Testis (tissue), 2 donors: ENCODE data around the gene COQ9.

Source experiments
- POLR2A ChIP-seq: fragments of 450-650 bp; IDR thresholded peaks from one replicate; pipeline ENCODE4 v1.6.1; 2017; ENCODE audit warnings: antibody characterized with exemption, mild to moderate bottlenecking, moderate library complexity
- TF ChIP-seq, protein P1 (sequence below), 3 experiments: fragments of 450-650 bp in 2 of 3; fragments of 200-600 bp in 1 of 3; sonication (generic) in 1 of 3; IDR thresholded peaks; one replicate each; pipeline ENCODE4 v1.5.1; 2016 to 2019; ENCODE audit warnings: antibody characterized with exemption in 3 of 3, mild to moderate bottlenecking in 2 of 3, moderate library complexity in 1 of 3

DNA sequence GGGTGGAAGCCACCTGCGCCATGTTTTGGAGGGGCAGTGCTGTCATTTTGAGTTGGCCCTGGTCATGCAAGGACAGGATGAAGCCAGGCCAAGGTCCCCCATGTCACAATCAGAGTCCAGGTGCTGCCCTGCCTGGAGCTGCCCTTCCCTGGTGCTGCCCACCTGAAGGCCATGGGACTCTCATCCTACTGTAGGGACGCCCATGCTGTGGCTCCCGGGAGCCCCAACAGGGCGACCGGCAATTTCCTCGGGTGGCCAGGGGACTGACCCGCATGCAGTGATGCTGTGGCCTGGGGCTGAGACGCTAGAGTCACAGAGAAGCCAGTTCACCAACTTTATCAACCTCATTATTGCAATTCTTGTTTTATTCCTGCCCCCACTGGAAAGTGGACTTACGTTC, 34.7 kb upstream of the COQ9 start:
- TF ChIP-seq, protein P1, sequence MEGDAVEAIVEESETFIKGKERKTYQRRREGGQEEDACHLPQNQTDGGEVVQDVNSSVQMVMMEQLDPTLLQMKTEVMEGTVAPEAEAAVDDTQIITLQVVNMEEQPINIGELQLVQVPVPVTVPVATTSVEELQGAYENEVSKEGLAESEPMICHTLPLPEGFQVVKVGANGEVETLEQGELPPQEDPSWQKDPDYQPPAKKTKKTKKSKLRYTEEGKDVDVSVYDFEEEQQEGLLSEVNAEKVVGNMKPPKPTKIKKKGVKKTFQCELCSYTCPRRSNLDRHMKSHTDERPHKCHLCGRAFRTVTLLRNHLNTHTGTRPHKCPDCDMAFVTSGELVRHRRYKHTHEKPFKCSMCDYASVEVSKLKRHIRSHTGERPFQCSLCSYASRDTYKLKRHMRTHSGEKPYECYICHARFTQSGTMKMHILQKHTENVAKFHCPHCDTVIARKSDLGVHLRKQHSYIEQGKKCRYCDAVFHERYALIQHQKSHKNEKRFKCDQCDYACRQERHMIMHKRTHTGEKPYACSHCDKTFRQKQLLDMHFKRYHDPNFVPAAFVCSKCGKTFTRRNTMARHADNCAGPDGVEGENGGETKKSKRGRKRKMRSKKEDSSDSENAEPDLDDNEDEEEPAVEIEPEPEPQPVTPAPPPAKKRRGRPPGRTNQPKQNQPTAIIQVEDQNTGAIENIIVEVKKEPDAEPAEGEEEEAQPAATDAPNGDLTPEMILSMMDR (IDR thresholded peaks at IDR 0.05): no peak
- TF ChIP-seq POLR2A: no peak
